ENCODE measurements around the gene ARHGEF38. TPM values are rescaled to one million over a fixed set of nuclear protein-coding genes. Genes with fewer than 3 reads are reported as not detected.

ARHGEF38 gene
- polyA plus RNA-seq, 1 of the 3 experiments (the other 2 are of a cell fraction) = 0.02 TPM

GRCh38 chr4:105569866-105570236, 17.4 kb downstream of the ARHGEF38 start:
- Histone ChIP-seq H4K20me1 (ENCODE audit: insufficient read depth) (no peaks in the 10 kb centered on the region), H3K9ac (no peak overlapping the region), H3K36me3 (replicated peaks in 1 of 2; ENCODE audit: control insufficient read depth in 1 of 2, insufficient read depth in 2 of 2, low read length in 1 of 2) (no peaks in the 10 kb centered on the region), H3K9me2 (no peaks in the 10 kb centered on the region), H3K4me1 (ENCODE audit: control insufficient read depth in 1 of 2, insufficient read depth in 2 of 2, low read depth in 1 of 2, low read length in 1 of 2) (no peaks in the 10 kb centered on the region; a peak in 2 of 4 replicates), H3K27me3 (ENCODE audit: insufficient read depth) (no peaks in the 10 kb centered on the region), H3F3A (replicated peaks; ENCODE audit: insufficient read depth) (no peaks in the 10 kb centered on the region), H3K4me2 (no peak overlapping the region), H2AFZ (ENCODE audit: low read depth) (no peak overlapping the region), H3K79me2 (ENCODE audit: insufficient read depth) (no peaks in the 10 kb centered on the region), H3K9me3 (no peaks in the 10 kb centered on the region), H3K27ac (ENCODE audit: low read depth in 2 of 2, low read length in 1 of 2) (no peak overlapping the region), H3K4me3 (ENCODE audit: low read depth in 2 of 2, low read length in 1 of 2) (no peak overlapping the region)
- ChIA-PET CTCF (no interaction called here), POLR2A (interaction anchor here (0.6 kb wide), 1 partner anchor 132 kb away, joined by 3 read pairs; no protein-coding TSS in a partner anchor)
- DNase-seq = no peak
- WGBS (ENCODE audit: low lambda C conversion rate) = 65% methylated on average over 2 of the region's 2 CpGs
- TF ChIP-seq GATA2 (CRISPR knock-in tag; IDR thresholded peaks at IDR 0.05) (no peak), EP300 (IDR thresholded peaks at IDR 0.05; ENCODE audit: borderline replicate concordance in 1 of 2, low read depth in 1 of 2, low read length in 1 of 2) (no peak), REST (IDR thresholded peaks at IDR 0.05; ENCODE audit: low read depth, low read length) (no peak), FOXM1 (IDR thresholded peaks at IDR 0.05; ENCODE audit: low read depth) (no peak), EZH2phosphoT487 (IDR thresholded peaks at IDR 0.05; ENCODE audit: borderline replicate concordance, low read depth) (no peak), POLR2AphosphoS5 (IDR thresholded peaks at IDR 0.05; ENCODE audit: low read depth, low read length) (no peak), TCF12 (IDR thresholded peaks at IDR 0.05) (no peak), FOSL2 (IDR thresholded peaks at IDR 0.05; ENCODE audit: borderline replicate concordance, low read depth) (no peak), SIN3A (IDR thresholded peaks at IDR 0.05; ENCODE audit: borderline replicate concordance, low read depth, low read length) (no peak), NRF1 (IDR thresholded peaks at IDR 0.05; ENCODE audit: low read depth, low read length) (no peak), CTCF (IDR thresholded peaks at IDR 0.05) (no peak), USF1 (IDR thresholded peaks at IDR 0.05; ENCODE audit: borderline replicate concordance, low read depth) (no peak)
